ENCODE data around the gene ZNF444. TPM values are rescaled to one million over a fixed set of nuclear protein-coding genes. Genes with fewer than 3 reads are reported as not detected.

The ZNF444 gene
- total and polyA plus RNA-seq, 9 of the 15 experiments (the other 6 are each of a cell fraction or from before 2014, with no cell fraction given): 0.39 to 40.0 (median 6.9) TPM

GRCh38 chr19:56125806-56126590, 15.1 kb upstream of the ZNF444 start (continued):
- TF ChIP-seq GTF2B (IDR thresholded peaks at IDR 0.05; ENCODE audit: extremely low read depth, insufficient read length): no peak
- TF ChIP-seq CBX2 (IDR thresholded peaks at IDR 0.05; ENCODE audit: insufficient read depth, low read length, poor library complexity, severe bottlenecking): no peak
- no peak for TF ChIP-seq HSF4 (CRISPR knock-in tag; IDR thresholded peaks at IDR 0.05; ENCODE audit: borderline replicate concordance)
- no peak for TF ChIP-seq CSDE1 (IDR thresholded peaks at IDR 0.05)
- TF ChIP-seq HNRNPLL (IDR thresholded peaks at IDR 0.05; ENCODE audit: low read depth, low read length, poor library complexity, severe bottlenecking): peak; percentile 57
- TF ChIP-seq ZKSCAN1 (IDR thresholded peaks at IDR 0.05; ENCODE audit: low read depth, low read length): peak; percentile 26; the same call in 1 of the 2 replicates
- no peak for TF ChIP-seq PTTG1 (tag; IDR thresholded peaks at IDR 0.05; ENCODE audit: low read depth)
- TF ChIP-seq SAP30 (IDR thresholded peaks at IDR 0.05; ENCODE audit: borderline replicate concordance, insufficient read depth, low read depth, low read length, poor library complexity, severe bottlenecking): peak; percentile 47
- TF ChIP-seq TFAP4 (CRISPR knock-in tag; IDR thresholded peaks at IDR 0.05; ENCODE audit: borderline replicate concordance): peak; percentile 98
- TF ChIP-seq CBFA2T3 (IDR thresholded peaks at IDR 0.05): peak; percentile 94
- no peak for TF ChIP-seq MAX (CRISPR knock-in tag; IDR thresholded peaks at IDR 0.05)
- TF ChIP-seq ARID4B (CRISPR knock-in tag; IDR thresholded peaks at IDR 0.05): no peak
- TF ChIP-seq CC2D1A (IDR thresholded peaks at IDR 0.05): peak; percentile 18; the same call in 1 of the 2 replicates
- TF ChIP-seq BDP1 (IDR thresholded peaks at IDR 0.05; ENCODE audit: insufficient read depth, insufficient read length): no peak
- TF ChIP-seq PTRF (tag; IDR thresholded peaks at IDR 0.05): no peak
- TF ChIP-seq ERF (CRISPR knock-in tag; IDR thresholded peaks at IDR 0.05): no peak
- TF ChIP-seq RNF219 (CRISPR knock-in tag; IDR thresholded peaks at IDR 0.05): no peak
- no peak for TF ChIP-seq FOS (IDR thresholded peaks at IDR 0.05; ENCODE audit: extremely low read depth, insufficient read length)
- no peak for TF ChIP-seq ZFPM2 (CRISPR knock-in tag; IDR thresholded peaks at IDR 0.05)
